Bronchial epithelial cell (primary cell): ENCODE data around the gene DENND5A. TPM values are rescaled to one million over a fixed set of nuclear protein-coding genes. Genes with fewer than 3 reads are reported as not detected.

Experiments used
- DNase-seq: peaks from one replicate; pipeline ENCODE4 v3.0.0-alpha.2; 2010; ENCODE audit warnings: low read depth
- FAIRE-seq: peaks from 2 replicates; lab custom pipeline; 2011; peaks lifted over from hg19 to GRCh38; lab: Jason Lieb, UNC
- H3K27me3 ChIP-seq: 2 replicates; pipeline ENCODE4 v1.5.1; 2011; ENCODE audit warnings: low read length; ENCODE audit not compliant: control insufficient read depth, insufficient read depth
- H3K36me3 ChIP-seq: 2 replicates; pipeline ENCODE4 v1.5.1; 2011; ENCODE audit warnings: low read length; ENCODE audit not compliant: control insufficient read depth, insufficient read depth
- H3K4me3 ChIP-seq: 2 replicates; pipeline ENCODE4 v1.5.1; 2011; ENCODE audit warnings: mild to moderate bottlenecking, low read depth, low read length, control low read depth
- CTCF ChIP-seq: IDR thresholded peaks from 2 replicates; pipeline ENCODE4 v1.5.1; 2011; ENCODE audit warnings: mild to moderate bottlenecking, moderate library complexity, low read length, control low read depth, inconsistent platforms; ENCODE audit not compliant: insufficient read depth, severe bottlenecking
- total RNA-seq: library from RNA; depleted of rRNA; stranded (reverse); fragments of >200 nt; gene quantifications from 2 replicates; pipeline ENCODE4 v1.2.1, GENCODE V29; 2014

Gene DENND5A
- total RNA-seq, 1 donor from 2014 or later = 22.6 TPM

GRCh38 chr11:9089061-9089460, 176.1 kb downstream of the DENND5A start:
- no peak for DNase-seq
- Histone ChIP-seq H3K27me3 (peaks cover 8% of the 10 kb centered on the region), H3K4me3 (no peak overlapping the region), H3K36me3 (no peaks in the 10 kb centered on the region)
- peak; percentile 72 for FAIRE-seq
- TF ChIP-seq CTCF = no peak

Other genes with a start within 250 kb of the DENND5A start
- not detected in 2 replicates for gene SCUBE2, start 173.8 kb downstream of the DENND5A start, total RNA-seq
- gene TMEM41B, start 49.2 kb upstream of the DENND5A start, total RNA-seq = 49.2 and 74.4 TPM in 2 replicates
- gene IPO7, start 119.3 kb upstream of the DENND5A start, total RNA-seq = 109 and 114 TPM in 2 replicates
- 54.2 and 63.8 TPM in 2 replicates for gene ZNF143, start 195.7 kb upstream of the DENND5A start, total RNA-seq